Stomach (tissue), 9 donors: ENCODE measurements around the gene PUS10. TPM values are rescaled to one million over a fixed set of nuclear protein-coding genes. Genes with fewer than 3 reads are reported as not detected.
"Not testable (repeated sequence)": the region's sequence is repeated elsewhere in the genome, so short reads cannot be mapped to it uniquely, and the experiment has no call there.

Experiments
- DNase-seq, 2 donors: peaks; one replicate each; pipeline versions ENCODE4 v3.0.0 to v3.0.0-alpha.2; 2013 to 2019
- H3K27ac ChIP-seq, 5 donors: fragments of 200-600 bp in 4 of 5; sonication (generic) in 4 of 5; one replicate each; pipeline ENCODE4 v1.5.1; 2013 to 2019; ENCODE audit warnings: mild to moderate bottlenecking in 1 of 5, moderate library complexity in 1 of 5
- H3K27me3 ChIP-seq, 3 donors: fragments of 200-600 bp; sonication (generic); one replicate each; pipeline ENCODE4 v1.5.1; 2017 to 2019; ENCODE audit warnings: mixed run types in 1 of 3
- H3K36me3 ChIP-seq, 4 donors: fragments of 200-600 bp; sonication (generic); 1 replicate in 3 of 4; 2 replicates in 1 of 4; pipeline ENCODE4 v1.5.1; 2016 to 2019
- H3K4me1 ChIP-seq, 4 donors: fragments of 200-600 bp; sonication (generic); one replicate each; pipeline ENCODE4 v1.5.1; 2016 to 2019
- H3K4me3 ChIP-seq, 4 donors: fragments of 200-600 bp; sonication (generic) in 3 of 4; one replicate each; pipeline ENCODE4 v1.5.1; 2016 to 2019; ENCODE audit warnings: mild to moderate bottlenecking in 1 of 4
- H3K9me3 ChIP-seq, 4 donors: fragments of 200-600 bp; sonication (generic); one replicate each; pipeline ENCODE4 v1.5.1; 2016 to 2019
- CTCF ChIP-seq, 7 experiments: fragments of 450-650 bp in 4 of 7; fragments of 200-600 bp in 3 of 7; sonication (generic) in 3 of 7; IDR thresholded peaks; one replicate each; pipeline ENCODE4 v1.5.1; 2016 to 2019; ENCODE audit warnings: antibody characterized with exemption in 7 of 7, control low read depth in 2 of 7, mild to moderate bottlenecking in 1 of 7
- EP300 ChIP-seq: sonication (generic); formaldehyde crosslinking; IDR thresholded peaks from one replicate; pipeline ENCODE4 v1.6.1; 2017; ENCODE audit warnings: antibody characterized with exemption
- POLR2A ChIP-seq, 4 donors: fragments of 450-650 bp; IDR thresholded peaks; one replicate each; pipeline ENCODE4 v1.6.1; 2016; ENCODE audit warnings: antibody characterized with exemption in 4 of 4, control low read depth in 2 of 4, mild to moderate bottlenecking in 1 of 4, moderate library complexity in 1 of 4
- POLR2AphosphoS5 ChIP-seq, 3 donors: sonication (generic); formaldehyde crosslinking; IDR thresholded peaks; one replicate each; pipeline ENCODE4 v1.6.1; 2016; ENCODE audit warnings: antibody characterized with exemption in 3 of 3
- WGBS, 5 donors: extraction: QIAGEN DNeasy Blood & Tissue Kit in 3 of 5; methylation state at CpG; one replicate each; pipeline versions ENCODE4 v1.1.5 to v1.1.7; 2013 to 2018; 5-methylcytosine and 5-hydroxymethylcytosine counted together
- intact Hi-C: fragments of 100-400 bp; cut with DNase I; formaldehyde crosslinking; loops from one replicate; pipeline ENCODE4 v1.15.1; 2023; ENCODE audit warnings: low total_unique reads
- polyA plus RNA-seq, 3 donors: library from polyadenylated mRNA; stranded (reverse); fragments of 200-250 nt; gene quantifications; one replicate each; pipeline ENCODE4 v1.2.3, GENCODE V29; 2013
- total RNA-seq, 5 donors: library from RNA; depleted of rRNA; stranded (reverse); fragments of >200 nt; gene quantifications; one replicate each; pipeline versions ENCODE4 v1.1.0 to v1.2.3, GENCODE V29; 2014 to 2016
- donor health status: healthy with polysubstance abuse.
- donor health status: Bipolar disorder and iron deficiency.
- donor health status: healthy.

PUS10 gene
- total and polyA plus RNA-seq, 8 donors: 1.8 to 8.0 (median 3.4) TPM

GRCh38 chr2:60987041-60987440 is 31.0 kb downstream of the PUS10 start:
- H3K4me3 ChIP-seq: no peak overlapping the region
- H3K27ac ChIP-seq: no peak overlapping the region
- peaks cover 0 to 8% (median 4%) of the 10 kb centered on the region in 4 donors for H3K9me3 ChIP-seq
- WGBS, 5 donors: 76 to 87% (median 84%) methylated on average over 2 of the region's 2 CpGs
- DNase-seq: no peak
- TF ChIP-seq POLR2AphosphoS5 (IDR thresholded peaks at IDR 0.05): no peak
- TF ChIP-seq EP300: no peak
- TF ChIP-seq POLR2A (IDR thresholded peaks at IDR 0.05): no peak
- intact Hi-C loops: no loop called here
- no peaks in the 10 kb centered on the region for H3K36me3 ChIP-seq
- H3K27me3 ChIP-seq: no peaks in the 10 kb centered on the region
- no peaks in the 10 kb centered on the region for H3K4me1 ChIP-seq

- no peaks in the 10 kb centered on the region for H3K9me3 ChIP-seq
- no peak overlapping the region for H3K4me3 ChIP-seq
- no peak overlapping the region for H3K27ac ChIP-seq
- 48 to 69% (median 65%) methylated on average over 1 of the region's 1 CpG for WGBS, 5 donors
- intact Hi-C loops: no loop called here
- no peak for TF ChIP-seq CTCF (IDR thresholded peaks at IDR 0.05)
- TF ChIP-seq EP300: no peak
- TF ChIP-seq POLR2AphosphoS5 (IDR thresholded peaks at IDR 0.05): no peak
- no peak for TF ChIP-seq POLR2A (IDR thresholded peaks at IDR 0.05)
- H3K27me3 ChIP-seq: no peaks in the 10 kb centered on the region
- no peaks in the 10 kb centered on the region for H3K36me3 ChIP-seq
- no peaks in the 10 kb centered on the region for H3K4me1 ChIP-seq
- DNase-seq: no peak
Observed at GRCh38 chr2:60984720-60985119, 33.3 kb downstream of the PUS10 start.

GRCh38 chr2:60982066-60982465 is 36.0 kb downstream of the PUS10 start:
- H3K4me3 ChIP-seq, H3K27ac ChIP-seq, H3K9me3 ChIP-seq, intact Hi-C loops, H3K4me1 ChIP-seq, H3K27me3 ChIP-seq, DNase-seq, H3K36me3 ChIP-seq: not testable (repeated sequence)
- 95 to 99% (median 97%) methylated on average over 3 of the region's 3 CpGs for WGBS, 5 donors

- H3K27me3 ChIP-seq: no peaks in the 10 kb centered on the region
- DNase-seq: no peak
- TF ChIP-seq POLR2AphosphoS5 (IDR thresholded peaks at IDR 0.05): no peak
- no peak for TF ChIP-seq EP300
- TF ChIP-seq POLR2A (IDR thresholded peaks at IDR 0.05): no peak
- no peak for TF ChIP-seq CTCF (IDR thresholded peaks at IDR 0.05)
- intact Hi-C loops: no loop called here
- no peak overlapping the region for H3K4me3 ChIP-seq
- no peaks in the 10 kb centered on the region for H3K9me3 ChIP-seq
- H3K27ac ChIP-seq: no peak overlapping the region
- H3K4me1 ChIP-seq: peaks cover 0 to 7% (median 0%) of the 10 kb centered on the region in 4 donors
- no peaks in the 10 kb centered on the region for H3K36me3 ChIP-seq
- WGBS, 5 donors: 65 to 83% (median 71%) methylated on average over 3 of the region's 3 CpGs
Observed at GRCh38 chr2:60980071-60980815, 37.8 kb downstream of the PUS10 start.

- intact Hi-C loops: no loop called here
- WGBS, 5 donors: 80 to 95% (median 86%) methylated on average over 4 of the region's 4 CpGs
Observed at GRCh38 chr2:60979231-60979630, 38.8 kb downstream of the PUS10 start.

More at GRCh38 chr2:60979231-60979630, 38.8 kb downstream of the PUS10 start:
- no peak for TF ChIP-seq POLR2A (IDR thresholded peaks at IDR 0.05)
- no peak for TF ChIP-seq POLR2AphosphoS5 (IDR thresholded peaks at IDR 0.05)
- TF ChIP-seq EP300: no peak
- no peak for TF ChIP-seq CTCF (IDR thresholded peaks at IDR 0.05)
- Histone ChIP-seq H3K36me3 (peaks cover 0 to 5% (median 0%) of the 10 kb centered on the region in 4 donors), H3K9me3 (no peaks in the 10 kb centered on the region), H3K4me1 (peaks cover 0 to 7% (median 0%) of the 10 kb centered on the region in 4 donors), H3K27ac (no peak overlapping the region), H3K4me3 (no peak overlapping the region), H3K27me3 (no peaks in the 10 kb centered on the region)
- no peak for DNase-seq
